ENCODE results near the gene SETX.

SETX gene

GRCh38 chr9:132311978-132312377 is 42.8 kb downstream of the SETX start:
- no peak for DNase-seq (ENCODE audit: low read depth)
- TF ChIP-seq CTCF (IDR thresholded peaks at IDR 0.05; ENCODE audit: insufficient read depth, low read depth, low read length, missing control alignments) = no peak
- no peak overlapping the region for H3K4me3 ChIP-seq (ENCODE audit: low read length)

- H3K4me3 ChIP-seq (ENCODE audit: low read length) = no peak overlapping the region
- TF ChIP-seq CTCF (IDR thresholded peaks at IDR 0.05; ENCODE audit: insufficient read depth, low read depth, low read length, missing control alignments) = no peak
- DNase-seq (ENCODE audit: low read depth) = no peak
Observed at GRCh38 chr9:132309056-132309455, 45.7 kb downstream of the SETX start.

- no peak overlapping the region for H3K4me3 ChIP-seq (ENCODE audit: low read length)
- TF ChIP-seq CTCF (IDR thresholded peaks at IDR 0.05; ENCODE audit: insufficient read depth, low read depth, low read length, missing control alignments) = no peak
- DNase-seq (ENCODE audit: low read depth) = peak; percentile 17
Observed at GRCh38 chr9:132301521-132301920, 53.3 kb downstream of the SETX start.

GRCh38 chr9:132299221-132299620 is 55.6 kb downstream of the SETX start:
- no peak for DNase-seq (ENCODE audit: low read depth)
- TF ChIP-seq CTCF (IDR thresholded peaks at IDR 0.05; ENCODE audit: insufficient read depth, low read depth, low read length, missing control alignments) = no peak

GRCh38 chr9:132295181-132295580 is 59.6 kb downstream of the SETX start:
- no peak overlapping the region for H3K4me3 ChIP-seq (ENCODE audit: low read length)
- no peak for TF ChIP-seq CTCF (IDR thresholded peaks at IDR 0.05; ENCODE audit: insufficient read depth, low read depth, low read length, missing control alignments)

More at GRCh38 chr9:132299221-132299620, 55.6 kb downstream of the SETX start:
- H3K4me3 ChIP-seq (ENCODE audit: low read length) = no peak overlapping the region

GRCh38 chr9:132293145-132293721 is 61.6 kb downstream of the SETX start:
- no peak for TF ChIP-seq CTCF (IDR thresholded peaks at IDR 0.05; ENCODE audit: insufficient read depth, low read depth, low read length, missing control alignments)
- no peak overlapping the region for H3K4me3 ChIP-seq (ENCODE audit: low read length)
- DNase-seq (ENCODE audit: low read depth) = no peak

More at GRCh38 chr9:132295181-132295580, 59.6 kb downstream of the SETX start:
- no peak for DNase-seq (ENCODE audit: low read depth)

- no peak for DNase-seq (ENCODE audit: low read depth)
- no peak overlapping the region for H3K4me3 ChIP-seq (ENCODE audit: low read length)
- no peak for TF ChIP-seq CTCF (IDR thresholded peaks at IDR 0.05; ENCODE audit: insufficient read depth, low read depth, low read length, missing control alignments)
Observed at GRCh38 chr9:132288966-132289365, 65.8 kb downstream of the SETX start.
